ENCODE results near the gene HSD11B2.
A peak's percentile ranks its signal among the peaks of the same experiment; 100 is the strongest.

The HSD11B2 gene

DNA sequence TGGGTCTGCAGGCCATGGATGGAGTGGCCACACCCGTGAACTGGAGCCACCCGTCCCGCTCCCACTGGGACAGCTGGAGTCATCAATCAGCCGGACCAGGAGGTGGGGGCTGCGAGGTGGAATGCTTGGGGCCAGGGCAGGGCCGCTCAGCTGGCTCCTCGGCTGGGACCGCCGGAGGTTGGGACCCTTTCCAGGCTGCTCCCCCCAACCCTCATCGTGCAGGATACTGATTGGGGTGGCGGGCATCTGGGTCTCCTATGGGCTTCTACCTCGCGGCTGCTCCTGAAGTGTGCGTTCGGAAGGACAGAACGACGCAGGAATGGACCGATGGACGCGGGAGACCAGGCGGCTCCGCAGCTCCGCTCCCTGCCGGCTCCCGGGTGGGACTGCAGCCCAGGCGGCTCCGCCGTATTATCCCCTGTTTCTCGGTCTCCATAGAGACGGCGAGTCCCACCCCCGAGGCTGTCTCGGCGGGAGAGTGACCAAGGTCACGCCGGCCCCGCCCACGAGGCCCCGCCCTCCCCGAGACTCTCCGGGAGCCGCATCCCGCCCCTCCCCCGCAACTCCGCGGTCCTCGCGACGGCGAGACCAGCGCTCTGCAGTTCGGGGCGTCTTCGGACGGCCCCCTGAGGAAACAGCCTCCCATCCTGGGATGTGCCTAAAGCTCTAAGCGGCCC, 37.7 kb upstream of the HSD11B2 start, which contains the start of gene TPPP3:
Gene TPPP3 (minus strand): TSS at position 388 of the 677 bp plus-strand sequence. CDS start 2,387 bp downstream, outside the sequence.
- peaks cover 42% of the 10 kb centered on the region for H3K4me1 ChIP-seq (ENCODE audit: control insufficient read depth, insufficient read depth, low read depth, low read length)
- peak within 1 kb of the TSS; percentile 34 to 38 for H3K18ac ChIP-seq (ENCODE audit: low read depth in 1 of 2, low read length in 2 of 2)
- no peak within 1 kb of the TSS for H3K27ac ChIP-seq (ENCODE audit: low read length, poor library complexity, severe bottlenecking)
- no peak within 1 kb of the TSS for H2AK5ac ChIP-seq (ENCODE audit: low read length, severe bottlenecking)
- DNase-seq, result peak; percentile 92
- peak within 1 kb of the TSS; percentile 58 for H4K8ac ChIP-seq (ENCODE audit: low read length)
- 7% methylated on average over 53 of the region's 56 CpGs for WGBS
- H2BK15ac ChIP-seq (ENCODE audit: low read depth, poor library complexity, severe bottlenecking), result peak within 1 kb of the TSS; percentile 12
- H3K9ac ChIP-seq (ENCODE audit: low read length), result peak within 1 kb of the TSS; percentile 85
- peak within 1 kb of the TSS in 1 of 2 experiments; percentile 53 for H3K14ac ChIP-seq (ENCODE audit: low read length in 2 of 2)
- H2BK12ac ChIP-seq (ENCODE audit: low read length in 2 of 2), result peak within 1 kb of the TSS; percentile 14 to 83
- peak within 1 kb of the TSS; percentile 47 for H3K4me2 ChIP-seq (ENCODE audit: low read length, poor library complexity, severe bottlenecking)
- H3K36me3 ChIP-seq (ENCODE audit: control insufficient read depth in 1 of 2, insufficient read depth in 2 of 2, low read depth in 1 of 2, low read length in 2 of 2), result no peaks in the 10 kb centered on the region
- H4K91ac ChIP-seq (ENCODE audit: low read length), result peak within 1 kb of the TSS; percentile 9
- H2BK5ac ChIP-seq (ENCODE audit: low read depth, low read length, poor library complexity, severe bottlenecking), result no peak within 1 kb of the TSS
- H2AFZ ChIP-seq (ENCODE audit: low read depth, low read length), result no peak within 1 kb of the TSS
- peak within 1 kb of the TSS in 1 of 2 experiments; percentile 74 for H3K4me3 ChIP-seq (ENCODE audit: insufficient read depth in 1 of 2, low read depth in 1 of 2, low read length in 2 of 2)
- peak within 1 kb of the TSS in 1 of 2 experiments; percentile 34 for H3K23ac ChIP-seq (ENCODE audit: low read length in 2 of 2)
- H3K4ac ChIP-seq (ENCODE audit: low read depth in 1 of 2, low read length in 2 of 2), result no peak within 1 kb of the TSS
- H3K9me3 ChIP-seq (ENCODE audit: control insufficient read depth, low read length), result no peaks in the 10 kb centered on the region
- no peak within 1 kb of the TSS for H2BK120ac ChIP-seq (ENCODE audit: low read depth, low read length)
- no peaks in the 10 kb centered on the region for H3K79me1 ChIP-seq (replicated peaks; ENCODE audit: low read length, poor library complexity, severe bottlenecking)
- peaks cover 19 to 69% of the 10 kb centered on the region in 2 experiments for H3K27me3 ChIP-seq (ENCODE audit: control insufficient read depth in 1 of 2, insufficient read depth in 1 of 2, low read length in 2 of 2)

DNA sequence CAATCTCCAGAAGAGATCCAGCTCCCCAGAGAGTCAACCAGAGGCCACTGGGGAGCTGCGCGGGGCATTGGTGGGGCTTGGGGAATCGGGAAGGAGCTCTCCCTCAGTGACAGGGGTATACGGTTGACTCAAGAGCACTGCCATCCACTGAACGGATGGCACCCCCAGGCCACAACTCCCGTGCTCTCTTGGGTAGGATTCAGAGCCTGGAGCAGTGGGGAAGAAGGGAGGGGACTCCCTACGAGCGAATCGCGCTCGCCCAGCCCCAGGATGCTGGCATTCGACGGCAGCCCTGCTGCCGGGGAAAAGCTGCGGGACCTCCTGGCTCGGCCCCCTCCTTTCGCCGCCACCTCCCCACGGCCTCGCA, 37.1 kb upstream of the HSD11B2 start:
- H3K18ac ChIP-seq (ENCODE audit: low read depth in 1 of 2, low read length in 2 of 2), result peak overlapping the region; percentile 28 to 34
- H3K27ac ChIP-seq (ENCODE audit: low read length, poor library complexity, severe bottlenecking), result no peak overlapping the region
- peaks cover 15 to 69% of the 10 kb centered on the region in 2 experiments for H3K27me3 ChIP-seq (ENCODE audit: control insufficient read depth in 1 of 2, insufficient read depth in 1 of 2, low read length in 2 of 2)
- H3K4me1 ChIP-seq (ENCODE audit: control insufficient read depth, insufficient read depth, low read depth, low read length), result peaks cover 42% of the 10 kb centered on the region
- H2BK120ac ChIP-seq (ENCODE audit: low read depth, low read length), result no peak overlapping the region
- no peak overlapping the region for H2AFZ ChIP-seq (ENCODE audit: low read depth, low read length)
- H4K91ac ChIP-seq (ENCODE audit: low read length), result peak overlapping the region; percentile 9
- peak overlapping the region; percentile 37 for H3K4me2 ChIP-seq (ENCODE audit: low read length, poor library complexity, severe bottlenecking)
- H3K4me3 ChIP-seq (ENCODE audit: insufficient read depth in 1 of 2, low read depth in 1 of 2, low read length in 2 of 2), result peak overlapping the region in 1 of 2 experiments; percentile 74
- DNase-seq, result no peak
- peak overlapping the region; percentile 85 for H3K9ac ChIP-seq (ENCODE audit: low read length)
- H2BK5ac ChIP-seq (ENCODE audit: low read depth, low read length, poor library complexity, severe bottlenecking), result no peak overlapping the region
- no peak overlapping the region for H3K4ac ChIP-seq (ENCODE audit: low read depth in 1 of 2, low read length in 2 of 2)
- H3K14ac ChIP-seq (ENCODE audit: low read length in 2 of 2), result no peak overlapping the region
- no peaks in the 10 kb centered on the region for H3K36me3 ChIP-seq (ENCODE audit: control insufficient read depth in 1 of 2, insufficient read depth in 2 of 2, low read depth in 1 of 2, low read length in 2 of 2)
- H2BK12ac ChIP-seq (ENCODE audit: low read length in 2 of 2), result peak overlapping the region in 1 of 2 experiments; percentile 45
- peak overlapping the region; percentile 1 for H4K8ac ChIP-seq (ENCODE audit: low read length)
- H3K9me3 ChIP-seq (ENCODE audit: control insufficient read depth, low read length), result no peaks in the 10 kb centered on the region
- H2AK5ac ChIP-seq (ENCODE audit: low read length, severe bottlenecking), result no peak overlapping the region
- no peaks in the 10 kb centered on the region for H3K79me1 ChIP-seq (replicated peaks; ENCODE audit: low read length, poor library complexity, severe bottlenecking)
- H2BK15ac ChIP-seq (ENCODE audit: low read depth, poor library complexity, severe bottlenecking), result peak overlapping the region; percentile 12
- peak overlapping the region in 1 of 2 experiments; percentile 34 for H3K23ac ChIP-seq (ENCODE audit: low read length in 2 of 2)
- WGBS, result 17% methylated on average over 19 of the region's 20 CpGs

DNA sequence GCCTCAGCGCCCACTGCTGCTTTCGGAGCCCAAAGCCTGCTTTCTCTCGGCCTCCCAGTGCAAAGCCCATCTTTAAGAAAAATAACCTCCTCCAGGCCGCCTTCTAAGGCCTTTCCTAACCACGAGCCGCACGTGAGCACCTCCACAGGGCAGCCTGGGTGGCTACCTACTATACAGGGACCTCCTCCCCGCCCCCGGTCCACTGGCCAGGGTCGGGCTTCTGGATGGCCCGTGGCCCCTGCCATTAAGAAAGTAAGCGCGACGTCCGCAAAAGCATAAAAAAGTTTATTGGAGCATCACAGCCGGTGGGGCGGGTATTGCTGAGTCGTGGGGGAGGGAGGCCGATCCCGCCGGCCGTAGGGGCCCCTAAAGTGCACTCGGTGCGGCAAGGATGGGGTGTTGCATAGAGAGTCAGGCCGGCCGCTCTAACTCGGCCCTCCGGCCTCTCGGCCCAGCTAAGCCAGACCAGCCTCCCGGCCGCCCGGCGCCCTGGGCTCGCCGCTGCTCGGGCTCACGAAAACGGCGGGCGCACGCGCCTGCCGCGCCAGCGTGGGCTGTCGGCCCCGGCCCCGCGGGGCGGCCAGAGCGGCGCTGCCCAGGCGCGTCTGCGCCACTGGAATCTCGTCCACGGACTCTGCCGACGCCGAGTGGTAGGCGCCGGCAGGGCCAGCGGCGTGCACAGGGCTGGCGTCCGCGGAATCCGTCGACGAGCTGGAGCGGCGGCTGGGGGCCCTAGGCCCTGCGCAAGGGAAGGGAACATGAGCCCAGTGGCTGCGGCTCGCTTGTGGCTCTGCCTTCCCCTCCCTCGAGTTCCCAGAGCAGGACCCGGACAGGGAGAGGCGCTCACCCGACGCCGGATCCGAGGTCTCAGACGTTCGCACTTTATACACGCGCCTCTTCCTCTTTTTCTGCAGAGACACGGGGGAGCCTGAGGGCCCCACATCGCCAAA, 36.5 kb upstream of the HSD11B2 start:
- H2BK12ac ChIP-seq (ENCODE audit: low read length in 2 of 2), result peak overlapping the region in 1 of 2 experiments; percentile 10

DNA sequence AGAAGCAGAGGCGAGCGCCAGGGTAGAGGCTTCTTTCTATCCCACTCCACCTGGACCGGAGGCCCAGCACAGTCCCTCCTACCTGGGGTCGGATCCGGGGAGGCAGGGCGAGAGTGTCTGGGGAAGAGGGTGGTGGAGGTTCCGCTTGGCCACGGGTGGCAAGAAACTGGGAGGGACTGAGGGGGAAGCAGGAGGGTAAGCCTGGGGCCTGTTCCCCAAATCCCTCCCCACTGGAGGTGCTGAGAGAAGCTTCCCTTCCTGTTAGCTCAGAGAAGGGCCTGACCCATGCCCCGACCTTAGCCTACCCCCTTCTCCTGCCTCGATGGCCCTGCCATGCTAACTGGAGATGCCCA, 35.8 kb upstream of the HSD11B2 start:
- 78% methylated on average over 7 of the region's 10 CpGs for WGBS
- Histone ChIP-seq H2AFZ (ENCODE audit: low read depth, low read length) (no peak overlapping the region), H3K4me1 (ENCODE audit: control insufficient read depth, insufficient read depth, low read depth, low read length) (peaks cover 52% of the 10 kb centered on the region)

More for the DNA sequence above, 36.5 kb upstream of the HSD11B2 start:
- DNase-seq, result peak; percentile 38
- H3K18ac ChIP-seq (ENCODE audit: low read depth in 1 of 2, low read length in 2 of 2), result peak overlapping the region; percentile 6 to 34
- 15% methylated on average over 67 of the region's 88 CpGs for WGBS
- no peak overlapping the region for H2BK5ac ChIP-seq (ENCODE audit: low read depth, low read length, poor library complexity, severe bottlenecking)
- H3K27ac ChIP-seq (ENCODE audit: low read length, poor library complexity, severe bottlenecking), result no peak overlapping the region
- no peak overlapping the region for H3K4ac ChIP-seq (ENCODE audit: low read depth in 1 of 2, low read length in 2 of 2)
- no peaks in the 10 kb centered on the region for H3K36me3 ChIP-seq (ENCODE audit: control insufficient read depth in 1 of 2, insufficient read depth in 2 of 2, low read depth in 1 of 2, low read length in 2 of 2)
- H2AFZ ChIP-seq (ENCODE audit: low read depth, low read length), result no peak overlapping the region
- H3K4me2 ChIP-seq (ENCODE audit: low read length, poor library complexity, severe bottlenecking), result peak overlapping the region; percentile 27
- H3K9me3 ChIP-seq (ENCODE audit: control insufficient read depth, low read length), result no peaks in the 10 kb centered on the region
- H3K27me3 ChIP-seq (ENCODE audit: control insufficient read depth in 1 of 2, insufficient read depth in 1 of 2, low read length in 2 of 2), result peaks cover 15 to 75% of the 10 kb centered on the region in 2 experiments
- peak overlapping the region; percentile 85 for H3K9ac ChIP-seq (ENCODE audit: low read length)
- H3K14ac ChIP-seq (ENCODE audit: low read length in 2 of 2), result no peak overlapping the region
- peaks cover 46% of the 10 kb centered on the region for H3K4me1 ChIP-seq (ENCODE audit: control insufficient read depth, insufficient read depth, low read depth, low read length)
- peak overlapping the region; percentile 58 for H4K8ac ChIP-seq (ENCODE audit: low read length)
- peak overlapping the region; percentile 30 for H2BK15ac ChIP-seq (ENCODE audit: low read depth, poor library complexity, severe bottlenecking)
- H3K79me1 ChIP-seq (replicated peaks; ENCODE audit: low read length, poor library complexity, severe bottlenecking), result no peaks in the 10 kb centered on the region
- H4K91ac ChIP-seq (ENCODE audit: low read length), result no peak overlapping the region
- H3K23ac ChIP-seq (ENCODE audit: low read length in 2 of 2), result no peak overlapping the region
- H2BK120ac ChIP-seq (ENCODE audit: low read depth, low read length), result no peak overlapping the region
- peak overlapping the region in 1 of 2 experiments; percentile 74 for H3K4me3 ChIP-seq (ENCODE audit: insufficient read depth in 1 of 2, low read depth in 1 of 2, low read length in 2 of 2)
- no peak overlapping the region for H2AK5ac ChIP-seq (ENCODE audit: low read length, severe bottlenecking)

More for the DNA sequence above, 35.8 kb upstream of the HSD11B2 start:
- Histone ChIP-seq H3K4ac (ENCODE audit: low read depth in 1 of 2, low read length in 2 of 2) (no peak overlapping the region), H3K23ac (ENCODE audit: low read length in 2 of 2) (no peak overlapping the region), H3K14ac (ENCODE audit: low read length in 2 of 2) (no peak overlapping the region), H2BK12ac (ENCODE audit: low read length in 2 of 2) (no peak overlapping the region), H4K91ac (ENCODE audit: low read length) (no peak overlapping the region), H3K27ac (ENCODE audit: low read length, poor library complexity, severe bottlenecking) (no peak overlapping the region), H4K8ac (ENCODE audit: low read length) (no peak overlapping the region), H3K9ac (ENCODE audit: low read length) (no peak overlapping the region), H2BK15ac (ENCODE audit: low read depth, poor library complexity, severe bottlenecking) (peak overlapping the region; percentile 30), H3K4me3 (ENCODE audit: insufficient read depth in 1 of 2, low read depth in 1 of 2, low read length in 2 of 2) (no peak overlapping the region), H3K36me3 (ENCODE audit: control insufficient read depth in 1 of 2, insufficient read depth in 2 of 2, low read depth in 1 of 2, low read length in 2 of 2) (no peaks in the 10 kb centered on the region), H3K79me1 (replicated peaks; ENCODE audit: low read length, poor library complexity, severe bottlenecking) (no peaks in the 10 kb centered on the region), H2BK120ac (ENCODE audit: low read depth, low read length) (no peak overlapping the region), H2BK5ac (ENCODE audit: low read depth, low read length, poor library complexity, severe bottlenecking) (no peak overlapping the region), H3K4me2 (ENCODE audit: low read length, poor library complexity, severe bottlenecking) (no peak overlapping the region), H2AK5ac (ENCODE audit: low read length, severe bottlenecking) (no peak overlapping the region), H3K27me3 (ENCODE audit: control insufficient read depth in 1 of 2, insufficient read depth in 1 of 2, low read length in 2 of 2) (peaks cover 15 to 81% of the 10 kb centered on the region in 2 experiments), H3K18ac (ENCODE audit: low read depth in 1 of 2, low read length in 2 of 2) (no peak overlapping the region), H3K9me3 (ENCODE audit: control insufficient read depth, low read length) (no peaks in the 10 kb centered on the region)
- no peak for DNase-seq

All from mesenchymal stem cell (in vitro differentiated cells and primary cell).